BJ (cell line): ENCODE results near the gene FBXL14. TPM values are rescaled to one million over a fixed set of nuclear protein-coding genes. Genes with fewer than 3 reads are reported as not detected.

ENCODE experiments used
- CTCF ChIA-PET: fragments of 350-600 bp; formaldehyde crosslinking; extraction: SDS; loops from one replicate; lab custom pipeline; 2021; ENCODE audit warnings: antibody characterized with exemption, inconsistent platforms; lab: Yijun Ruan, JAX
- POLR2A ChIA-PET: fragments of 300-600 bp; sonication (Branson Sonifier 250); formaldehyde crosslinking; extraction: SDS; loops from one replicate; lab custom pipeline; 2021; ENCODE audit warnings: antibody characterized with exemption; lab: Charles Lee
- DNase-seq: peaks from one replicate; pipeline ENCODE4 v3.0.0-alpha.2; 2011; ENCODE audit warnings: low read depth
- H3K27me3 ChIP-seq: 2 replicates; pipeline ENCODE4 v1.6.0; 2011; ENCODE audit warnings: low read length; ENCODE audit not compliant: control insufficient read depth, insufficient read depth
- H3K36me3 ChIP-seq: 2 replicates; pipeline ENCODE4 v1.5.1; 2011; ENCODE audit warnings: low read length; ENCODE audit not compliant: control insufficient read depth, insufficient read depth
- H3K4me3 ChIP-seq: 2 replicates; pipeline ENCODE4 v1.5.1; 2011; ENCODE audit warnings: low read depth, mild to moderate bottlenecking, control low read depth, low read length
- polyA plus RNA-seq: library from polyadenylated mRNA; depleted of rRNA; stranded (reverse); fragments of >200 nt; gene quantifications from 2 replicates; pipeline ENCODE4 v1.2.3, GENCODE V29; 2011
- TF ChIP-seq, protein P1 (sequence below): IDR thresholded peaks from 2 replicates; pipeline ENCODE4 v1.5.1; 2011; ENCODE audit warnings: low read depth, mild to moderate bottlenecking, control low read depth, inconsistent platforms, low read length, moderate library complexity; ENCODE audit not compliant: insufficient read depth

FBXL14 gene
- polyA plus RNA-seq, 1 experiment, result 9.4 TPM

- TF ChIP-seq, protein P1, sequence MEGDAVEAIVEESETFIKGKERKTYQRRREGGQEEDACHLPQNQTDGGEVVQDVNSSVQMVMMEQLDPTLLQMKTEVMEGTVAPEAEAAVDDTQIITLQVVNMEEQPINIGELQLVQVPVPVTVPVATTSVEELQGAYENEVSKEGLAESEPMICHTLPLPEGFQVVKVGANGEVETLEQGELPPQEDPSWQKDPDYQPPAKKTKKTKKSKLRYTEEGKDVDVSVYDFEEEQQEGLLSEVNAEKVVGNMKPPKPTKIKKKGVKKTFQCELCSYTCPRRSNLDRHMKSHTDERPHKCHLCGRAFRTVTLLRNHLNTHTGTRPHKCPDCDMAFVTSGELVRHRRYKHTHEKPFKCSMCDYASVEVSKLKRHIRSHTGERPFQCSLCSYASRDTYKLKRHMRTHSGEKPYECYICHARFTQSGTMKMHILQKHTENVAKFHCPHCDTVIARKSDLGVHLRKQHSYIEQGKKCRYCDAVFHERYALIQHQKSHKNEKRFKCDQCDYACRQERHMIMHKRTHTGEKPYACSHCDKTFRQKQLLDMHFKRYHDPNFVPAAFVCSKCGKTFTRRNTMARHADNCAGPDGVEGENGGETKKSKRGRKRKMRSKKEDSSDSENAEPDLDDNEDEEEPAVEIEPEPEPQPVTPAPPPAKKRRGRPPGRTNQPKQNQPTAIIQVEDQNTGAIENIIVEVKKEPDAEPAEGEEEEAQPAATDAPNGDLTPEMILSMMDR, result no peak
- Histone ChIP-seq H3K4me3 (peak overlapping the region; percentile 78), H3K36me3 (peaks cover 1% of the 10 kb centered on the region; the same call in 1 of the 2 replicates), H3K27me3 (no peaks in the 10 kb centered on the region)
- no peak for DNase-seq
- CTCF ChIA-PET, result interaction anchor here (0.9 to 1.3 kb wide), 3 partner anchors 46 to 412 kb away, joined by 3 read pairs; no protein-coding TSS in a partner anchor
- POLR2A ChIA-PET, result no interaction called here
Measured at GRCh38 chr12:1529228-1529861, 65.0 kb downstream of the FBXL14 start.

DNA sequence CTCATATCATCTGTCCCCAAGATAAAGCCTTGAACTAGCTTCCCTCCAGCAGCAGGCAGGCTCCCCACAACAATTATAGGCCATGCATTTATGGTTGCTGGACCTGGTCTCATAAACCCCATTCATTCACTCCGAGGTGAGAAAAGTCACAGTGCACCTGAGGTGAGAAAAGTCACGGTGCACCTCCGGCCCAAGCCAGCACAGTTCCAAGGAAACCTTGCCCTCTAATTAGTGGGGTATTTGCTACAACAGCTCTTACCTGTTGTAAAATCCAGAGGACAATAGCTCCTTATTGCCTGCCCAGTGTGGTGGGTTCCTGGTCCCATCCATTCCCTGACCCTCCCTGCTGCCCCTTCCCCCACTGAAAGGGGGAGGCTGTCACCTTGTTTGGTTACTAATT, 65.6 kb downstream of the FBXL14 start:
- POLR2A ChIA-PET, result no interaction called here
- peaks cover 1% of the 10 kb centered on the region; the same call in 1 of the 2 replicates for H3K36me3 ChIP-seq
- H3K27me3 ChIP-seq, result no peaks in the 10 kb centered on the region
- TF ChIP-seq, protein P1, result no peak
- no peak for DNase-seq
- no peak overlapping the region for H3K4me3 ChIP-seq
- CTCF ChIA-PET, result interaction anchor here (0.9 to 1.3 kb wide), 3 partner anchors 45 to 411 kb away, joined by 3 read pairs; no protein-coding TSS in a partner anchor

DNA sequence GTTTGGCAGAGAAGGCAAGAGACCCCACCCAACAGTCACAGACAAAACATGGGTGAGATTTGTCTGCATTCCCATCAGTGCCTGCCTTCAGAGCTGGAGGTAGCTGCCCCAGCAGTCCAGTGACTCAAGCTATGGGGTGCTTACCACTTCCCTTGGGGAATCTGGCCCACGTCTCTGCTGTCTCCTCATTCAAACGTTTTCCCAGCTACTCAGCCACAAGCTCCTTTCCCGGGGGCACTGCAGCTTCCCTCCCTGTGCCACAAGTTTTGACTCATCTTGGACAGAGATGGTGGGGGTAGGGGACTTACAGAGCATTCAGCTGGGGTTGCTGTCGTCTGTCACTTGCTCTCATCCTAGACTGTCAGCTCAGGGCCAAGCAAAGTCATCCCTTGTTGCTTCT, 66.6 kb downstream of the FBXL14 start:
- Histone ChIP-seq H3K36me3 (no peaks in the 10 kb centered on the region), H3K27me3 (no peaks in the 10 kb centered on the region), H3K4me3 (no peak overlapping the region)
- TF ChIP-seq, protein P1, result no peak
- DNase-seq, result peak; percentile 73
- ChIA-PET CTCF (interaction anchor here (0.8 kb wide), 1 partner anchor 31 kb away, joined by 4 read pairs; no protein-coding TSS in a partner anchor), POLR2A (no interaction called here)

- TF ChIP-seq, protein P1, result no peak
- DNase-seq, result no peak
- Histone ChIP-seq H3K4me3 (no peak overlapping the region), H3K36me3 (no peaks in the 10 kb centered on the region), H3K27me3 (no peaks in the 10 kb centered on the region)
- CTCF ChIA-PET, result no interaction called here
- POLR2A ChIA-PET, result no interaction called here
Measured at GRCh38 chr12:1525858-1526257, 68.5 kb downstream of the FBXL14 start.

GRCh38 chr12:1523558-1524050, 70.8 kb downstream of the FBXL14 start:
- Histone ChIP-seq H3K36me3 (no peaks in the 10 kb centered on the region), H3K4me3 (no peak overlapping the region), H3K27me3 (no peaks in the 10 kb centered on the region)
- no peak for DNase-seq
- TF ChIP-seq, protein P1, result no peak
- POLR2A ChIA-PET, result no interaction called here
- CTCF ChIA-PET, result no interaction called here
